COLO668 (cell line): ENCODE results near the gene RHBDF2.

Experiments used
- DNase-seq: peaks from one replicate; lab custom pipeline; 2025; ENCODE audit not compliant: unreplicated experiment; lab: John Stamatoyannopoulos, UW

Gene RHBDF2

DNA sequence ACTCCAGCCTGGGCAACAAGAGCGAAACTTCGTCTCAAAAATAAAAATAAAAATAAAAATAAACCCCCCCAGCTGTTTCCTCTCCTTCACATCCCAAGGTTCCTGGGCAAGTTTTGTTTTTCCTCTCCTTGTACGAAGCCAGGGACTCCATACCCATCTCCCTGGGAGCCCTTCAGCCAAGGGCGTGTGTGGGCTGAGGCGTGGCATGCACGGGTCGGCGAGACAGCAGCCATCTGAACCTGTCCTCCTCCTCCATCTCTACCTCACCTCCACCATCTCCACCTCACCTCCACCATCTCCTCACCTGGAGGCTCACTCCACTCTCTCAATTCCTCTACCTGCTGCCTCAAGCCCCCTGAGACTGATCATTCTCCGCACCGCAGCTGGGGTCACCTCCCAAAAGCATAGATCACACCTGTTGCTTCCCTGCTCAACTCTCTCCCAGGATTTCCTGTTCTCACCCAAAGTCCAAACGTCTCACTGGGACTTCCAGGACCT, 16.9 kb downstream of the RHBDF2 start:
- DNase-seq = no peak

- no peak for DNase-seq
These were observed 20.1 kb downstream of the RHBDF2 start for GRCh38 chr17:76481071-76481655.

- DNase-seq = no peak
These were observed 20.6 kb downstream of the RHBDF2 start for GRCh38 chr17:76480632-76481031.

GRCh38 chr17:76479515-76480060, 21.6 kb downstream of the RHBDF2 start:
- DNase-seq = no peak

DNA sequence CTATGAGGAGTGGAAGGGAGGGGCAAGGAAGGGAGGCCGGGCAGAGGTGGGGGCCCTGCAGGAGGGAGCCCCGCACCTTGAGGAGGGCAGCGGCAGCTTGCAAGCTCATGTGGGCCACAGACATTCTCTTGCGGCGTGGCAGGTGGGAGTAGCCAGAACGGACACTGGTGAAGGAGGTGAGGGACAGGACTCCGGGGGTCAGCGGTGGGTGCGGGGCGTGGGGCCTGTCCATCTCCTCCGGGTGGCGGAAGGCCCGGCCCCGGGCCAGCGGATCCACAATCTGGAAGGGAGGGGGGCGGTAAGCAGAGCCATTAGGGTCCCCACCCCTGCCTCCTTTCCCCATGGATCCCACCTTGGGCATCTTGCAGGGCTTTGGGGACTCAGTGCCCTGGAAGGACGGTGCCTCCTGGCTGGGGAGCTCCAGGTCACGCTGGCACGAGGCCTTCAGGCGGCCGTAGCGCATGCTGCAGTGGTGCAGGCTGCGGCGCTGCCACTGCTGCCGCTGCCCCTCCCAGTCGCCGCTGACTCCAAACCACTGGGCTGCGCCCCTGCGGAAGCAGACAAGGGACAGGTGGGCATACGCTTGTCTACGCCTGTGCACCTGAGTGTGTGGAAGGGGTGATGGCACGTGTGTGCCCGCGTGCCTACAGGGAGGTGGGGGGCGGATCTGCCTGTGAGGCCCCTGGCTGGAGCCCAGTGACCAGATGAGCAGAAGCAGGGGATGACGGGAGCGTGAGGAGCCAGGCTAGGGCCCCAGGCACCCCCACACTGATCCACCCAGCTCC, 22.3 kb downstream of the RHBDF2 start:
- no peak for DNase-seq

DNA sequence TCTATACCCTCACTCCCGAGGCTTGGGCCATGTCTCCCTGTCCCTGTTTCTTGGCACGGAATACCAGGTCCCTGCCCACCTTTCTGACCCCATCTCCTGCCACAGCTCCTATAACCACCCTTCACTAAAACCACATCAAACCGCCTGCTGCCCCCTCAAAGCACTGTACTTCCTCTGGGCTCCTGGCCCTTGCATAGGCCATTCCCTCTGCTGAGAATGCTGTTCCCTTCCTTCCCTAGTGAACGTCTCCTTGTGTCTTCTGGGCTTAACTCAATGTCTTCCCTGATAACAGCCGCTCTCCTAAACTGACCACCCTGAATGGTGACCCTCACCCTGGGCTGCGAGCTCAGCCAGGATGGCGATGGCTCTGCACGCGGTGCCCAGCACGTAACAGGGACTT, 23.1 kb downstream of the RHBDF2 start:
- DNase-seq = no peak

GRCh38 chr17:76477576-76477975, 23.6 kb downstream of the RHBDF2 start:
- no peak for DNase-seq

- no peak for DNase-seq
These were observed 24.5 kb downstream of the RHBDF2 start for GRCh38 chr17:76476736-76477135.

GRCh38 chr17:76475302-76475701, 25.9 kb downstream of the RHBDF2 start:
- no peak for DNase-seq

GRCh38 chr17:76474894-76475293, 26.3 kb downstream of the RHBDF2 start:
- no peak for DNase-seq

DNA sequence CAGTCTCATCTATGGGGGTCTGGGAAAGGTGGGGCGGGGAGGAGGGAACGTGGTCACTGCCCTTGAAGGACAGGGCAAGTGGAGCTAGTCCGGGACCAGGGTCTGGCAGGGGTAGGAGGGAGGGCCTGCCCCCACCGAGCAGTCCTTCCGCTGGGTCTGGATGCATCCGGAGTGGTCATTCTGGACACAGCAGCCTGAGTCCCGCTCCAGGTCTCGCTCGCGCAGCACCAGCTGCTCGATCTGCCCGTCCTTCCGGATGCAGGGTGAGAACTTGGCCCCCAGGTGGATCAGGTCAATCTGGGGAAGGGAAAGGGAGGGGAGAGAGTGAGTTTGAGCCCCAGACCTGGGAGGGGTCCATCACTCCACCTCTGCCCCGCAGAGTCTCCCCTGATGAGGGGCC, 27.0 kb downstream of the RHBDF2 start:
- no peak for DNase-seq

GRCh38 chr17:76473541-76473985, 27.7 kb downstream of the RHBDF2 start:
- peak; percentile 10 for DNase-seq

GRCh38 chr17:76472726-76473125, 28.5 kb downstream of the RHBDF2 start:
- DNase-seq = no peak

DNA sequence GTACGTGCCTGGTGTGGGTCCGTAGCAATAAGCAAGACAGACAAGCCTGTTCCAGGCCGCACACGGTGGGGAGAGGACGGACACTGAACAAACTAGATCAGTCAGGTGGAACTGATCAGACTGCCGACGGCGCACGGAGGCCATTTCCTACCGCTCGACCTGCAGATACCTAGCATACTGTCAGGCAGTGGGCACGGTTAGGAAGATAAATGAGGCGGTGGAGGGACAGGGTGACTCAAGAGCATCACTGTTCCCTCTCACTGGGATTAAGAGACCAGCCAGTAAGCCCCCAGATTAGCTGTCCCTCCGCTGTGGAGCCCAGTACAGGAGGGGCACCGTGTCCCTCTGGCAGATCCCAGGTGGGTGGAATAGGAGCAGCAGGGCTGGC, 29.0 kb downstream of the RHBDF2 start:
- DNase-seq = no peak

- no peak for DNase-seq
These were observed 29.5 kb downstream of the RHBDF2 start for GRCh38 chr17:76471498-76472257.

- DNase-seq = no peak
These were observed 31.1 kb downstream of the RHBDF2 start for GRCh38 chr17:76469991-76470739.

DNA sequence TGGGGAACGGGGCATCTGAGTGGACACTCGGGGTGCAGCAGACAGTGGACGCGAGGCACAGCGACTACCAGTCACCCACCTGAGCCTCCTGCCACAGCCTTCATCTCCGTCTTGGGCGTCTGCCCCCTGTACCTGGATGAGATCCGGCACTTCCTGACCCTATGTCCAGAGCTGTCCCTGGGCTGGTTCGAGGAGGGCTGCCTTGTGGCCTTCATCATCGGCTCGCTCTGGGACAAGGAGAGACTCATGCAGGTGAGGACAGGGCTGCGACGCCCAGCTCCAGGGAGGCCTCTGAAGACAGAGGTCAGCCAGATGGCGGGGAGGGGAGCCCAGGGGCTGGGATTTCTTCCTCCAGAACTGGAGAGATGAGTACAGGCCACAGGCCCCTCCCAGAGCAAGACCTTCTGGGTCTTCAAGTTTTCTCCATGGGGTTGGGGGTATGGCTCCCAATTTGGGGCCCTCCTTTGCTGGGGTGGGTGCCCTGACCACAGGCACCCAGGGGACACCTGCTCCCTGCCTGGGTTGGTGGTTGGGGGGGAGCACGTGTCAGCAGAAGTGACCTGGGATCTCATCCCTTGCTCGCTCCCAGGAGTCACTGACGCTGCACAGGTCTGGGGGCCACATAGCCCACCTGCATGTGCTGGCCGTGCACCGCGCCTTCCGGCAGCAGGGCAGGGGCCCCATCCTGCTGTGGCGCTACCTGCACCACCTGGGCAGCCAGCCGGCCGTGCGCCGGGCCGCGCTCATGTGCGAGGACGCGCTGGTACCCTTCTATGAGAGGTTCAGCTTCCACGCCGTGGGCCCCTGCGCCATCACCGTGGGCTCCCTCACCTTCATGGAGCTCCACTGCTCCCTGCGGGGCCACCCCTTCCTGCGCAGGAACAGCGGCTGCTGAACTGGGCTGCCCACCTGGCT, 31.9 kb downstream of the RHBDF2 start:
- no peak for DNase-seq

DNA sequence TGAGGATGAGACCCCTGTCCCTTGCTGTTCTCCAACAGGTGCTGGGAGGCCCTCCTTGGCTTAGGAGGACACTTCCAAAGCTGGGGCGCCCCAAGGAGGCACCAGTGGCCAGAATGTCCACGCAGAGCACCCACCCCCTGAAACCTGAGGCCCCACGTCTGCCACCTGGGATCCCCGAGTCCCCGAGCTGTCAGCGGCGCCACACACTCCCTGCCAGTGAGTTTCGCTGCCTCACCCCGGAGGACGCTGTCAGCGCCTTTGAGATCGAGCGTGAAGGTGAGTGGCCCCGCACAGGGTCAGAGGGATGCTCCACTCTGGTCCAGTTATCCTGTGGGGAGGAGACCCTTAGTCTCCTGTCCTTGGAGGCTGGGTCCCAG, 32.6 kb downstream of the RHBDF2 start:
- no peak for DNase-seq

GRCh38 chr17:76467809-76468633, 33.2 kb downstream of the RHBDF2 start:
- DNase-seq = no peak
